Activated CD8-positive, alpha-beta memory T cell treated with anti-CD3 and anti-CD28 coated beads, Interleukin-2, amount 50 U/mL, for 48 hours (primary cell): ENCODE data around the gene TTC21B.

Experiments
- DNase-seq: peaks from one replicate; pipeline ENCODE4 v3.0.0-alpha.2; 2020

TTC21B gene

GRCh38 chr2:165827921-165828276 lies 125.7 kb downstream of the TTC21B start:
- no peak for DNase-seq

GRCh38 chr2:165827016-165827920 lies 126.3 kb downstream of the TTC21B start:
- no peak for DNase-seq

GRCh38 chr2:165825041-165825440 lies 128.5 kb downstream of the TTC21B start:
- DNase-seq, result no peak
